Measurements from ENCODE around the gene HYDIN. TPM values are rescaled to one million over a fixed set of nuclear protein-coding genes. Genes with fewer than 3 reads are reported as not detected.
"Not testable (repeated sequence)": the region's sequence is repeated elsewhere in the genome, so short reads cannot be mapped to it uniquely, and the experiment has no call there.

Gene HYDIN
- total and polyA plus RNA-seq, 4 donors, result 0.14 to 3.0 (median 0.60) TPM

GRCh38 chr16:70920661-70921060 lies 309.9 kb downstream of the HYDIN start:
- 88% methylated on average over 21 of the region's 22 CpGs for WGBS
- not testable (repeated sequence) for H3K9me3 ChIP-seq (ENCODE audit: control insufficient read depth in 4 of 4, low read length in 3 of 4); H3K36me3 ChIP-seq (ENCODE audit: control insufficient read depth in 4 of 4, insufficient read depth in 3 of 4, low read depth in 1 of 4, low read length in 3 of 4); DNase-seq (ENCODE audit: low spot score); H3K27ac ChIP-seq (ENCODE audit: low read depth in 1 of 2, low read length in 2 of 2); H3K4me3 ChIP-seq (ENCODE audit: low read depth in 1 of 3, low read length in 3 of 3); H3K4me1 ChIP-seq (ENCODE audit: control insufficient read depth in 4 of 4, insufficient read depth in 4 of 4, low read length in 3 of 4); H3K27me3 ChIP-seq (ENCODE audit: control insufficient read depth in 4 of 4, insufficient read depth in 4 of 4, low read length in 3 of 4); H3K9ac ChIP-seq (ENCODE audit: low read depth in 1 of 2, low read length in 2 of 2)

GRCh38 chr16:70888208-70888607 lies 342.3 kb downstream of the HYDIN start:
- not testable (repeated sequence) for H3K4me1 ChIP-seq (ENCODE audit: control insufficient read depth in 4 of 4, insufficient read depth in 4 of 4, low read length in 3 of 4); DNase-seq (ENCODE audit: low spot score); H3K36me3 ChIP-seq (ENCODE audit: control insufficient read depth in 4 of 4, insufficient read depth in 3 of 4, low read depth in 1 of 4, low read length in 3 of 4); H3K4me3 ChIP-seq (ENCODE audit: low read depth in 1 of 3, low read length in 3 of 3); H3K27ac ChIP-seq (ENCODE audit: low read depth in 1 of 2, low read length in 2 of 2); H3K27me3 ChIP-seq (ENCODE audit: control insufficient read depth in 4 of 4, insufficient read depth in 4 of 4, low read length in 3 of 4); H3K9ac ChIP-seq (ENCODE audit: low read depth in 1 of 2, low read length in 2 of 2); H3K9me3 ChIP-seq (ENCODE audit: control insufficient read depth in 4 of 4, low read length in 3 of 4)
- no CpG with 5 or more reads among the region's 1 CpG for WGBS

DNA sequence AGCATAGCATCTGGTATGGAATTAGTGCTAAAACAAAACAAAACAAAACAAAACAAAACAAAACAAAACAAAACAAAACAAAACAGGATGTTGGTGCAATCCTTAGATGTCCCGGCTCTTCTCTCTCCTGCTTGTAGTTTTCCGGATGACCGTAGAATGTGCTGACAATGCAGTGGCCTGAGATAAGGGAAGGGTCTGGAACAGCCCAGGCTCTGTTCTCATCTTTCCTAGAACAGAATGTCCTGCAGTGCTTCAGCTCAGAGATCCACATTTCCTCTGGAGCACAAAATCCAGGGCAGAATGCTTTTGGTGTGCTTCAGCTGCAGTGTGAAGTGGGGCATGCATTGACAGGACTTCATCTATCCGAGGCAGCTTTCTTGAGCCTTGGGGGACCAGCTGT lies 345.9 kb downstream of the HYDIN start:
- H3K4me3 ChIP-seq (ENCODE audit: low read depth in 1 of 3, low read length in 3 of 3); H3K27ac ChIP-seq (ENCODE audit: low read depth in 1 of 2, low read length in 2 of 2); H3K9ac ChIP-seq (ENCODE audit: low read depth in 1 of 2, low read length in 2 of 2); H3K9me3 ChIP-seq (ENCODE audit: control insufficient read depth in 4 of 4, low read length in 3 of 4); H3K4me1 ChIP-seq (ENCODE audit: control insufficient read depth in 4 of 4, insufficient read depth in 4 of 4, low read length in 3 of 4); H3K27me3 ChIP-seq (ENCODE audit: control insufficient read depth in 4 of 4, insufficient read depth in 4 of 4, low read length in 3 of 4); H3K36me3 ChIP-seq (ENCODE audit: control insufficient read depth in 4 of 4, insufficient read depth in 3 of 4, low read depth in 1 of 4, low read length in 3 of 4); DNase-seq (ENCODE audit: low spot score): not testable (repeated sequence)
- WGBS, result 65% methylated on average over 3 of the region's 4 CpGs
- peak; percentile 34 for TF ChIP-seq SP1 (IDR thresholded peaks at IDR 0.05)

- WGBS, result 94% methylated on average over 8 of the region's 8 CpGs
- H3K27me3 ChIP-seq (ENCODE audit: control insufficient read depth in 4 of 4, insufficient read depth in 4 of 4, low read length in 3 of 4); H3K9ac ChIP-seq (ENCODE audit: low read depth in 1 of 2, low read length in 2 of 2); DNase-seq (ENCODE audit: low spot score); H3K4me1 ChIP-seq (ENCODE audit: control insufficient read depth in 4 of 4, insufficient read depth in 4 of 4, low read length in 3 of 4); H3K27ac ChIP-seq (ENCODE audit: low read depth in 1 of 2, low read length in 2 of 2); H3K4me3 ChIP-seq (ENCODE audit: low read depth in 1 of 3, low read length in 3 of 3); H3K9me3 ChIP-seq (ENCODE audit: control insufficient read depth in 4 of 4, low read length in 3 of 4); H3K36me3 ChIP-seq (ENCODE audit: control insufficient read depth in 4 of 4, insufficient read depth in 3 of 4, low read depth in 1 of 4, low read length in 3 of 4): not testable (repeated sequence)
Measured at GRCh38 chr16:70882311-70882710, 348.2 kb downstream of the HYDIN start.

GRCh38 chr16:70877895-70878294 lies 352.6 kb downstream of the HYDIN start:
- H3K4me1 ChIP-seq (ENCODE audit: control insufficient read depth in 4 of 4, insufficient read depth in 4 of 4, low read length in 3 of 4); H3K36me3 ChIP-seq (ENCODE audit: control insufficient read depth in 4 of 4, insufficient read depth in 3 of 4, low read depth in 1 of 4, low read length in 3 of 4): not testable (repeated sequence)
- 53% methylated on average over 4 of the region's 5 CpGs for WGBS

GRCh38 chr16:70876442-70876841 lies 354.1 kb downstream of the HYDIN start:
- not testable (repeated sequence) for H3K27ac ChIP-seq (ENCODE audit: low read depth in 1 of 2, low read length in 2 of 2); H3K4me3 ChIP-seq (ENCODE audit: low read depth in 1 of 3, low read length in 3 of 3); H3K9ac ChIP-seq (ENCODE audit: low read depth in 1 of 2, low read length in 2 of 2); H3K27me3 ChIP-seq (ENCODE audit: control insufficient read depth in 4 of 4, insufficient read depth in 4 of 4, low read length in 3 of 4); DNase-seq (ENCODE audit: low spot score); H3K4me1 ChIP-seq (ENCODE audit: control insufficient read depth in 4 of 4, insufficient read depth in 4 of 4, low read length in 3 of 4); H3K36me3 ChIP-seq (ENCODE audit: control insufficient read depth in 4 of 4, insufficient read depth in 3 of 4, low read depth in 1 of 4, low read length in 3 of 4); H3K9me3 ChIP-seq (ENCODE audit: control insufficient read depth in 4 of 4, low read length in 3 of 4)
- no CpG with 5 or more reads among the region's 1 CpG for WGBS

More at GRCh38 chr16:70877895-70878294, 352.6 kb downstream of the HYDIN start:
- H3K9ac ChIP-seq (ENCODE audit: low read depth in 1 of 2, low read length in 2 of 2); H3K9me3 ChIP-seq (ENCODE audit: control insufficient read depth in 4 of 4, low read length in 3 of 4); H3K27ac ChIP-seq (ENCODE audit: low read depth in 1 of 2, low read length in 2 of 2); H3K27me3 ChIP-seq (ENCODE audit: control insufficient read depth in 4 of 4, insufficient read depth in 4 of 4, low read length in 3 of 4); H3K4me3 ChIP-seq (ENCODE audit: low read depth in 1 of 3, low read length in 3 of 3); DNase-seq (ENCODE audit: low spot score): not testable (repeated sequence)

- not testable (repeated sequence) for H3K36me3 ChIP-seq (ENCODE audit: control insufficient read depth in 4 of 4, insufficient read depth in 3 of 4, low read depth in 1 of 4, low read length in 3 of 4); H3K9me3 ChIP-seq (ENCODE audit: control insufficient read depth in 4 of 4, low read length in 3 of 4); H3K4me1 ChIP-seq (ENCODE audit: control insufficient read depth in 4 of 4, insufficient read depth in 4 of 4, low read length in 3 of 4); H3K9ac ChIP-seq (ENCODE audit: low read depth in 1 of 2, low read length in 2 of 2); H3K27me3 ChIP-seq (ENCODE audit: control insufficient read depth in 4 of 4, insufficient read depth in 4 of 4, low read length in 3 of 4); H3K4me3 ChIP-seq (ENCODE audit: low read depth in 1 of 3, low read length in 3 of 3); H3K27ac ChIP-seq (ENCODE audit: low read depth in 1 of 2, low read length in 2 of 2); DNase-seq (ENCODE audit: low spot score)
- WGBS, result 82% methylated on average over 5 of the region's 5 CpGs
Measured at GRCh38 chr16:70864698-70865097, 365.8 kb downstream of the HYDIN start.

DNA sequence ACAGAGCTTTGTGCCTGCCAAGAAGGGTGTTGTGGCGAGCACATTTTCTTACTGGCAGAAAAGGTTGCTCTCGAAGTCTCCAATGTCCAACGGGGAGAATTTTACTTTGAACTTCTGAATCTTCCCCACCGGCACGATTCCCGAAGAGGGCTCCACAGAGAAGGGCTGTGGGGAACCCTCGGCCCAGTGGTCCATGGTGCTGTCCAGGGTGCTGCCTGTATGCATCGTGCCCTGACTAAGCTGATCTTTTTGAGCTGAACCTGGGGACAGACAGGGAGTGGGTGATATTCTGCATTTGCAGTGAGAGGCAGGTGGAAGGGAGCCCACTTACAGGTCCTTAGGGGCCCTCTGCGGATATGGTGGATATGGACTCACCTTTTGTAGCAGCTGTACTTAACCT lies 368.5 kb downstream of the HYDIN start:
- H3K27ac ChIP-seq (ENCODE audit: low read depth in 1 of 2, low read length in 2 of 2); DNase-seq (ENCODE audit: low spot score); H3K9ac ChIP-seq (ENCODE audit: low read depth in 1 of 2, low read length in 2 of 2); H3K4me1 ChIP-seq (ENCODE audit: control insufficient read depth in 4 of 4, insufficient read depth in 4 of 4, low read length in 3 of 4); H3K9me3 ChIP-seq (ENCODE audit: control insufficient read depth in 4 of 4, low read length in 3 of 4); H3K36me3 ChIP-seq (ENCODE audit: control insufficient read depth in 4 of 4, insufficient read depth in 3 of 4, low read depth in 1 of 4, low read length in 3 of 4); H3K27me3 ChIP-seq (ENCODE audit: control insufficient read depth in 4 of 4, insufficient read depth in 4 of 4, low read length in 3 of 4); H3K4me3 ChIP-seq (ENCODE audit: low read depth in 1 of 3, low read length in 3 of 3): not testable (repeated sequence)
- WGBS, result 53% methylated on average over 8 of the region's 9 CpGs

GRCh38 chr16:70851299-70851698 lies 379.2 kb downstream of the HYDIN start:
- not testable (repeated sequence) for H3K4me3 ChIP-seq (ENCODE audit: low read depth in 1 of 3, low read length in 3 of 3); H3K9ac ChIP-seq (ENCODE audit: low read depth in 1 of 2, low read length in 2 of 2); DNase-seq (ENCODE audit: low spot score); H3K4me1 ChIP-seq (ENCODE audit: control insufficient read depth in 4 of 4, insufficient read depth in 4 of 4, low read length in 3 of 4); H3K36me3 ChIP-seq (ENCODE audit: control insufficient read depth in 4 of 4, insufficient read depth in 3 of 4, low read depth in 1 of 4, low read length in 3 of 4); H3K27ac ChIP-seq (ENCODE audit: low read depth in 1 of 2, low read length in 2 of 2); H3K27me3 ChIP-seq (ENCODE audit: control insufficient read depth in 4 of 4, insufficient read depth in 4 of 4, low read length in 3 of 4); H3K9me3 ChIP-seq (ENCODE audit: control insufficient read depth in 4 of 4, low read length in 3 of 4)
- 63% methylated on average over 4 of the region's 4 CpGs for WGBS

Measured in liver (tissue), 9 donors.